Stimulated activated CD4-positive, alpha-beta T cell treated with anti-CD3 and anti-CD28 coated beads, Interleukin-15, amount 100 ng/mL, for 48 hours (primary cell): Measurements from ENCODE around the gene CHRNA4.
"Not testable (repeated sequence)": the region's sequence is repeated elsewhere in the genome, so short reads cannot be mapped to it uniquely, and the experiment has no call there.

Experiments used
- DNase-seq, 2 donors: peaks; one replicate each; pipeline ENCODE4 v3.0.0-alpha.2; 2020; ENCODE audit warnings: low read depth in 2 of 2

The CHRNA4 gene

DNA sequence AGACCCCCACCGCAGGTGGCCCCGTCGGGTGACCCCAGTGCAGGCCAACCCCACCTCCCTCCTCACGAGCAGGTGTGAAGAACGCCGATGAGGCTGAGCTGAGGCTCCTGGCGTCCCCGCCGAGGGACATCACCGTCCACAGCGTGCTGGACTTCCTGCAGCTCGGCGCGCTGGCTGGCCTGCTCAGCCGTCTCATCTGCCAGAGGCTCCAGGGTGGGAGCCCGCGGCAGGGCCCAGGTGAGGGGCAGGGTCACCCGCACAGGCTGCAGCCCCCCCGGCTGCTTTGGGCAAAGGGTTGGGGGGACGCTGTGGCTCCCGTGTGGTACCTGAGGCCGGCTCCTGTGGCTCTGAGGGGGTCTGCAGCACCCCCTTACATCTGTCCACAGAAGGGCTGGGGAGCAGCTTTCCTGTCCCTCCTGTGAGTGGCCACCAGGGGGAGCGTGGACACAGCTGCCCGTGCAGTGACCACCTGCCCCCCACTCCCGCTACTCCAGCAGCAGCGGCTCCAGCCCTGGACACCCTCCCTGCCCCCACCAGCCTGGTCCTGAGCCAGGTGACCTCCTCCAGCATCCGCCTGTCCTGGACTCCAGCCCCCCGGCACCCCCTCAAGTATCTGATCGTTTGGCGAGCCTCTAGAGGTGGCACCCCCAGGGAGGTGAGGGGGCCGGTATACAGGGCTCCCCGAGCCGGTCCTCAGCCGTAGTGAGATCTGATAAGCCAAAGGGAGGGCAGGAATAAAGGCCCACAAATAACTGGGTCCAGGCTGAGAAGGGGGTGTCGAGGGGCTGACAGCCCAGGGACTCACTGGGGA, 51.7 kb downstream of the CHRNA4 start:
- DNase-seq = peak in 1 of 2 donors; percentile 15

DNA sequence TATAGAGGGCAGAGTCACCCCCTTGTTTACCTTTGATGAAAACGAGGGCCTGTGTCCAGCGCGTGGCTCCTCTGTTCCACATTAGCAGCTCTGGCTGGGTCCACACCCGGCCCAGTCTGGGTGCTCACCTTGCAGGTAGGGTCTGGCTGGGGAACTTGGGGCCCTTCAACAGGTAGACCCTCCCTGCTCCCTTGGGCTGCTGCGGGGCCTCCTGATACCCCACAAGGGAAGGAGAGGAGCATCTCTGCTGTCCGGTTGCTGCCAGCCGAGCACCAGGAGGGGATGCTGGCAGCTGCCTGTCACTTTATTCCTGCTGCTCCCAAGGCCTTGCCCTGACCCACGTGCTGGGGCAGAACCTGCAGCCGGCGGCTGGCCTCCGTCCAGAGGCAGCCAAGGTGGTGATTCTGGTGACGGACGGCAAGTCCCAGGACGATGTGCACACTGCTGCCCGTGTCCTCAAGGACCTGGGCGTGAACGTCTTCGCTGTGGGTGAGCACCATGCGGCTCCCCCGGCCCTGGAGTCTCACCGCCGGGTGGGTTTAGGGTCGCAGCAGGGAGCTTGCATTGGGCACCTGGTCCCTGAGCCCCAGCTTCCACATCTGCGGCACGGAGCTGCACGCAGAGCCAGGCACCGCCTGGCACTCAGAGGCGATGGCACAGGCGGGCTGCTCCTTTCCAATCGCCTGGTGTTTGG, 52.8 kb downstream of the CHRNA4 start:
- no peak for DNase-seq

DNA sequence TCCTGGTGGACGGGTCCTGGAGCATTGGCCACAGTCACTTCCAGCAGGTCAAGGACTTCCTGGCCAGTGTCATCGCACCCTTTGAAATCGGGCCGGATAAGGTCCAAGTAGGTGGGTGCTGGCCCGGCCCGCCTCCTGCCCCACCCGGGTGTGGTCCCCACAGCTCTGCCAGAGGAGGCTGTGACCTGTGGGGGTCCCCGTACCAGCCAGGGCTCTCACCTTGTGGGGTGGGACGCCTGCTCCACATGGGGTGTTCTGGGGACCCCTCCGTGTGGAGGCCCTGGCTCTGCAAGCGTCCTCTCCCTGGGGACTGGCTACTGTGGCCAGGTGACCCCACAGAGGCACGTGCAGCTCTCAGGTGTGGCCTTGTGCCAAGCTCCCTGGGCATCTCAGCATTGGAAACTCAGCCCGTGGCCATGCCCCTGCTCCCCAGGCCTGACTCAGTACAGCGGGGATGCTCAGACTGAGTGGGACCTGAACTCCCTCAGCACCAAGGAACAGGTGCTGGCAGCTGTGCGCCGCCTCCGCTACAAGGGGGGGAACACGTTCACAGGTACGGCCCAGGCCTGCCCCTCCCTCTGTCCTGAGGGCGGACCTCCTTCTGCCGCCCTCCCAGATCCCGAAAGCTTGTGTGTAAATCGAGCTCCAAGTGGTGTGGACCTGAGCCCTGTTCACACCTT, 53.5 kb downstream of the CHRNA4 start:
- DNase-seq = no peak

DNA sequence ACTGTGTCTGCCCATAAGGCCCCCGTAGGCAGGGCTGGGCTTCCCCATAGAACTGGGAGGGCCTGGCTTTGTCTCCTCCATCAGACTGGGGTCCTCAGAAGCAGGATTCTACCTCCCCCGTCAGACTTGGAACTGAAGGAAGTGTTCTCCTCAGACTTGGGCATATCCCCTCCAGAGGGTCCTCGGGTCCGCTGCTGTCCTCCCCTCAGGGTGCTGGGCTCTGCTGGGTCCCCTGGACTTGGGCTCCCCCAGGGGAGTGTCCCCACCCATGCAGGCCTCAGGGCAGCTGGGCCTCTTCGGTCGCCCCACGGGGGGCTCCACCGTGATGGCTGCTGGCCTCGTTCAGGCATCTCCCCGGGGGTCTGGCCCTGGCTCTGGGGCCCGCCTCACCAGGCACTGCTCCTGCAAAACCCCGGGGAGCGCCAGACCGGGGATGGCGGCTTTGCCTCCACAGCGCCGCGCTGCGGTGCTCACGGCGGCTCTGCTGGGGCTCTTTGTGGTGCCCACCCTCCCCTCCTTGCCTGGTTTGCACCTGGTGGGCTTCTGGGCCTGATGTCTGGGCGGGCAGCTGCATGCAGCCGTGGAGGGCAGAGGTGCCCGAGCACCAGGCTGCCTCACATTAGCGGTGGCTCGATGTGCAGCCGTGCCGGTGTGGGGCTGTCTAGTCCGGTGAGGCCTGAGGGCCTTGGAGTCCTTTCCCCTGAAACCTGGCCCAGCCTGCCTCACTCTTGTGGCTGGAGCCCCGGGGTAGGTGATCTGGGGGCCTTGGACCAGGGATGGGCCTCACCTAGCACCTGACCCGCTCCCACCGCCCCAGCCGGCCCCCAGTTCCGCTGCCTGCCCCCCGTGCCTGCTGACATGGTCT, 54.2 kb downstream of the CHRNA4 start:
- no peak for DNase-seq

DNA sequence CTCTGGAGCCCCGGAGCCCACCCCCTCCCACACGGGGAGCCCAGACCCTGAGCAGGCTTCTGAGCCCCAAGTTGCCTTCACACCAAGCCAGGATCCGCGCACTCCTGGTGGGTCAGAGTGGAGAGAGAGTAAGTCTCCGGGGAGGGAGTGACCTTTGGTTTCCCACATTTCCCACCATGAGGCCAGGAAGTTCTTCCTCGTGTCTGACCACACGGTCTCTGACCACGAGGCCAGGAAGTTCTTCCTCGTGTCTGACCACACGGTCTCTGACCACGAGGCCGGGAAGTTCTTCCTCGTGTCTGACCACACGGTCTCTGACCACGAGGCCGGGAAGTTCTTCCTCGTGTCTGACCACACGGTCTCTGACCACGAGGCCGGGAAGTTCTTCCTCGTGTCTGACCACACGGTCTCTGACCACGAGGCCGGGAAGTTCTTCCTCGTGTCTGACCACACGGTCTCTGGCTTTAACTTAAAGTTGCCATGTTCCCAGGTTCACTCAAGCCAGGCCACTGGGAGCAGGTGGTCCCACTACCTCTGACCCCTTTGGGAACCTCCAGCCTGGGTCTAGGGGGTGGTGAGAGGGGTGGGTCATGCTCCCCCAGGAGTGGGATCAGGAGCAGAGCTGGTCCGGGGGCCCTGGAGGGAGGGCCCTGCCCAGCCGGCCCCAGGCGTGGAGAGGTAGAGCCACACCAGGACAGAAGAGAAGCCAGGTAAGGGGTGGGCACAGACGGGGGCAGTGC, 55.0 kb downstream of the CHRNA4 start:
- not testable (repeated sequence) for DNase-seq

DNA sequence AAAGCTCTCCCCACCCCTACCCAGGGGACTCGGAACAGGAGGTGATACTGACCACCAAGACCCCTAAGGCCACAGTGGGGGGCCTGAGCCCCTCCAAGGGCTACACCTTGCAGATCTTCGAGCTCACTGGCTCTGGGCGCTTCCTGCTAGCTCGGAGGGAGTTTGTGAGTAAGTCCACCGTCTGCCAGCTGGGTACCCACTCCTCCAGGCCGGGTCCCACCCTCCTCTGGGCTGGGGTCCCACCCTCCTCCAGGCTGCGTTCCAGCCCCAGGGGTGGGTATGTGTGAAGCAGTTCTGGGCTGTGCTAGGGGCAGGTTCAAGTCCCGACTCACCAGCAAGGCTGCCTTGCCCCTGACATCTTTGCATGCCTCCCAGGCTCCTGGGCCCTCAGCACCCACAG, 55.8 kb downstream of the CHRNA4 start:
- no peak for DNase-seq

DNA sequence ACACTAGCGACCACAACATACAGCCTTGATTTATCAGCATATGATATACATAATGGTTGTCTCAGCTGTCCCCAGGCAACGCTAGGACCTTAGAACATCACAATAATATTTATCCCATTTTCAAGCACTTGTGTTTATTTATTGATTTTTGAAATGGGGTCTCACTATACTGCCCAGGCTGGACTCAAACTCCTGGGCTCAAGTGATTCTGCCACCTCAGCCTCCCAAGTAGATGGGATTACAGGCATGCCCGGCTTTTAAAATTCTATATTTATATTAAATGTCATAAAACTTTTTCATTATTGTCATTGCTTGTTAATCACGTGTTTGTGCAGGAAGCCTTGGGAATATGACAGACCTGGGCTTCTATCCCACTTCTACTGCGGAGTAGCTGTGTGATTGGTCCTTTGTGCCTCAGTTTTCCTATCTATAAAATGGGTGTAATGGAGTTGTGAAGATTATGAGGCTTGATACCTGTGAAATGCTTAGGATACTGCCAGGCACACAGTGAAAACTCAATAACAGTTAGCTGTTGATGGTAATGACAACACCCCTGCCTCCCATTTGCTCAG, 58.0 kb downstream of the CHRNA4 start:
- no peak for DNase-seq

DNA sequence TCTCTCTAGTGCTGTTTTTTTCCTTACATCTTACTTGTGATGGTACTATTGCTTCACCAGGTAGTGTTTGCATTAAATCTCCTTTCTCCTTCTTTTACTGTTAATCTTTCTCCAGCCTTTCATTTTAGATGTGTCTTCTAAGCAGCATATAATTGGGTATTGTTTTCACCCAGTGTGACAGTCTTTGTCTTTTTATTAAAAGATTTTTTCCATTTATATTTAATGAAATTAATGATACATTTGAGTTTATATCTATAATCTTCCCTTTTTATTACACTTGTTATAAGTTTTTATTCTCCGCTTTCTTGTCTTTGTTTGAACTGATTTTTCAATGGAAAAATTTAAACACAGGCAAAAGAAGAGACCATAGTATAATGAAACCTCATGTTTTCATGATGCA, 59.5 kb downstream of the CHRNA4 start:
- DNase-seq = no peak

DNA sequence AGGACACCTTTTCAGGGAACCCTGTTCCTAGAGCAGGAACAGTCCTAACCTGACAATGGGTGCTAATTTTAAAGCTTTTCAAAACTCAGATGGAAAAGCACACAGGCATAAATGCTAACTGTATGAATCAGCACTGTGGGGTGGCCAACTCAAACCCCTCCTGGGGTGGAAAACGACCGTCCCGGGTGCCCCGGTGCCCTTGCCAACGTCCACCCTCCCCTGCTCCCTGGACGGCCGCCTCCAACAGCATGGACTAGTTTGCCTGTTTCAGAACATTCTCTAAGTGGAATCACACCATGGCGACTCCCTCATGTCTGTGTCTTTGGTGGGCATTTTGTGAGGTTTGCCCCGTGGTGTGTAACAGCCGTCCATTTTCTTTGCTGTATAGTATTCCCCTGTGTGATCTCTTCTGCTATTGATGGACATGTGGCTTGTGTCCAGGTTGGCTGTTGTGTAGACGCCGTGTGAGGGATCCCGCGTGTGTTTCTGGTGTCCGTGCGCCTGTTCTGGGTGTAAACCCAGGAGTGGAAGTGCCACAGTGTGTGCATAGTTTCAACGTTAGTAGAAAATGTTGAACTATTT, 62.3 kb downstream of the CHRNA4 start:
- no peak for DNase-seq

DNA sequence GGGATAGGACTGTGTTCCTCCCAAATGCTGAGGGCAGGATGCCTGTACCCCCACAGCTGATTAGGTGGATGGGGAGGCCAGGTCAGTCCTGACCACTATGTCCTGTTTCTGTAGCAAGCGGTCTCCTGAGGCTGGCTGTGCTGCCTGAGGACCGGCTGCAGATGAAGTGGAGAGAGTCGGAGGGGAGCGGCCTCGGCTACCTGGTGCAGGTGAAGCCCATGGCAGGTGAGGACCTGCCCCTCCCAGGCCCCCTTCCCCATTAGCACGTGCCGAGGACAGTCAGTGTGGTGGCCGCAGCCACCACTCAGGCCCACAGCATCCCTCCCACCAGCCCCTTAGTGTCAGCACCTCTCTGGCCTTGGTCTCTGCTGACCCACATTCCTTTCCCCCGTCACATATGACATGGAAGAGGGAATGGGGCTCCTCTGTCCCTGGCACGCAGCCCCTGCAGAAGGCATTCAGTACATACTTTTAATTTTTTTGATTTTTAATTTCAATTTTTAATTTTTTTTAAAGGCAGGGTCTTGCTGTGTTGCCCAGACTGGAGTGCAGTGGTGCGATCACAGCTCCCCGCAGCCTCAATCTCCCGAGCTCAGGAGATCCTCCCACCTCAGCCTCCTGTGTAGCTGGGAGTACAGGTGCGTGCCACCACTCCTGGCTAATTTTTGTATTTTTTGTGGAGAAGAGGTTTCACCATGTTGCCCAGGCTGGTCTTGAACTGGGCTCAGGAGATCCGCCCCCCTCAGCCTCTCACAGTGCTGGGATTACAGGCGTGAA, 63.2 kb downstream of the CHRNA4 start:
- no peak for DNase-seq

DNA sequence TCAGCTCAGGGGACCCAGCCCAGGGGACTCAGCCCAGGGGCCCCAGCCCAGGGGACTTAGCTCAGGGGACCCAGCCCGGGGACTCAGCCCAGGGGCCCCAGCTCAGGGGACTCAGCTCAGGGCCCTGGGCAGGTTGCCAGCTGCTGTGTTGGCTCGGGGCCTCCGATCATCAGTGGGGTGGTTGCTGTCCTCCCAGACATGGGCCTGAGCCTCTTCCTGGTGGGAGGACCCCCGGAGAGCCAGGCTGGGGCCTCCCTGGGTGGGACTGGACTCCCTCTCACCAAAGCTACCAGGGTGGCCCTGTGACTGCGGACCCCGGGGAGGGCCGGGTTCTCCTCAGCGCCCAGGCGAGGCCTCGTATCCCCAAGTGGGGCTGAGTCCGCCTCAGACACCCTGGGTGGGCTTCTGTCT, 63.8 kb downstream of the CHRNA4 start:
- DNase-seq = no peak

DNA sequence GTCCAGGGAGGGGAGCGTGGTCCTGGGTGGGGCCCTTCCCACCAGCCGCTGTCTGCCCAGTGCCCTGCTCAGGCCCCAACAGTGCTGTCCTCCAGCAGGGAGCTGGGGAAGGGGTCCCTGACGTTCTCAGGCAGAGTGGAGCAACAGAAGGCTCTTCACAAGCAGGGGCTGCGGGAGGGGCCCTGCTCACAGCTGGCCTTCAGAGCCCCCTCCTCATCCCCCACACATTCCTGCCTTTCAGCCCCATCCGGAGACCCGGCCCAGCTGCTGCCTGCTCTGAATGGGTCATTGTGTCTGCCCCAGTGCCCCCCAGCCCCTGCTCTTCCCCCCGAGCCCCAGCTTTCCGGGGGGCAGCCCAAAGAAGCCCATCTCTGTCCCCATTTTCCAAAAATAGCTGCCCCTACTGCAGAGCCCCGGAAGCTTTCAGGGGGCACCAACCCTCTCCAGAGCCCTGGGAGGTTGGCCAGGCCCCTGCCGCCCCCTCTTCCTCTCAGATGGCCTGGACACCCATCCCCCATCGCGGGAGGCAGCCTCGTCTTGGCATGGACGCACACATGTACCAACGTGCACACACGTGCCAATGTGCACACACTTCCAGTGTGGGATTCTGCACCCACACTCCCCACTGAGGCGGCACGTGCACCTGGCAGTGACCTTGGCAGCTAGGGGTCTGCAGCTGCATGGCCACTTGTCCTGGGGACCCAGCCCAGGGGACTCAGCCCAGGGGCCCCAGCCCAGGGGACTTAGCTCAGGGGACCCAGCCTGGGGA, 64.4 kb downstream of the CHRNA4 start:
- no peak for DNase-seq

DNA sequence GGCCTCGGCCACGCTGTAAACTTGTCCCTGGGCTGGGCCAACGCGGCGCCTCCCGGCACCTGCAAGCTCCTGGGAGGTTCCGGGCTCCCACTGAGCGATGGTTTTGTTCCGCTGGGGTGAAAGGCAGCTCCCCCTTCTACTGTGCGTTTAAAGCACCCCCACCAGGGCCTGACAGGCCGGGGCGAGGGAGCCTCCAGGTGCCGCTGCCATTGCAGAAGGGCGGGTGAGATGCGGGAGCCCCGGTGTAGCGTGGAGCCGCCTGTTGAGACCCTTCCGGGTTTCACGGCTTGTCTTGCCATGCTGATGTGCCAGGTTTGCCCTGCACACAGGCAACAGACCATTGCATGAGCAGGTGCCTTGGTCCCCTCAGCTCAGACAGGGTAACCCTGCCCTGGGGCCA, 65.3 kb downstream of the CHRNA4 start:
- no peak for DNase-seq

DNA sequence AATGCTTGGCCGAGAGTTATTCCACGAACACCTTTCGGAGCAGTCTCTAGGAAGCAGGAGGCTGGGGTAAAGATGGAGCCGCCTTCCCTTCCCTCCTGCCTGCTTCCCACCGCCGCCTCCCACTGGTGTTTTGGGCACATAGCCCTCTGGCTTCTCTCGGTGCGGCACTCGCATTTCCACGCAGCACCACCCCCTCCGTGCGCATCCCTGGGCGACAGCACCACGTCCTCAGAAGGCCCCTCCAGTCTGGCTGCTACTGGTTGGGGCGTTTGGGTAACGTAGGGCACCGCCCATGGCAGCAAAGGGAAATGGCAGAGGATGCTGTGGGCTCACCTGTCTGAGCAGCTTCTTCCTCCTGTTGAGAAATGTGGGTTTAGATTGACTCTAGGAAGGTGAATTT, 65.7 kb downstream of the CHRNA4 start:
- no peak for DNase-seq

DNA sequence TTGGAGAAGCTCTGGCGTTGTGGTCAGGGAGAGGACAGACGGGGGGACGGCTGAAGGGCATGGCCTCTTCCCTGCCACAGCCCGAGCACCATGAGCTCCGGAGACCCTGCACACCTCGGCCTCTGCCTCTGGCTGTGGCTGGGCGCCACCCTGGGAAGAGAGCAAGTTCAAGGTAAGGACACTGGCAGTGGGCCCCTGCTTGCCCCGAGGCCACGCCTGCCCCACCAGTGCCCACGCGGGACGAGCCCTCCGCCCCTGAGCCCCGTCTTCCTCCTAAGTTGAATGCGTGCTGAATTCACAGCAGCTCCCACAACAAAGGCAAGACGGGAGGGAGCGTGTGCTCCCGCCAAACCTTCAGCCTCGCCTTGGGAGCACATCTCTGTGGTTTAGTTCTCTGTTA, 66.1 kb downstream of the CHRNA4 start:
- no peak for DNase-seq

DNA sequence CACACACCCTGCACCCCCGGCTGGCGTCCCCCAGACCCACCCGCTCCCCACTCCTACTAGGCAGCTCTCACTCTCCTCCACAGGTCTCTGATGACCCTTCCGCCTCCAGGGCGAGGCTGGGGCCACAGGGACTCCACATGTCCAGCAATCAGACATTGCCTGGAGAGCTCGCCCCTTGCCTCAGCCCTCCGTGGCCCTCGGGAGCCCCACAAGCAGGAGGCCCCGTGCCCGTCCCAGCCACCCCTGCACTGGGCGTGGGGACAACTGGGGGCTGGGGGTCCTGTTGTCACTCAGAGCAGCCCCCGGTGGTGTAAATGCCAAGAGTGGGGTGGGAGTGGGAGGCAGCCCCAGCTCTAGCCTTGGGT, 66.6 kb downstream of the CHRNA4 start:
- no peak for DNase-seq

DNA sequence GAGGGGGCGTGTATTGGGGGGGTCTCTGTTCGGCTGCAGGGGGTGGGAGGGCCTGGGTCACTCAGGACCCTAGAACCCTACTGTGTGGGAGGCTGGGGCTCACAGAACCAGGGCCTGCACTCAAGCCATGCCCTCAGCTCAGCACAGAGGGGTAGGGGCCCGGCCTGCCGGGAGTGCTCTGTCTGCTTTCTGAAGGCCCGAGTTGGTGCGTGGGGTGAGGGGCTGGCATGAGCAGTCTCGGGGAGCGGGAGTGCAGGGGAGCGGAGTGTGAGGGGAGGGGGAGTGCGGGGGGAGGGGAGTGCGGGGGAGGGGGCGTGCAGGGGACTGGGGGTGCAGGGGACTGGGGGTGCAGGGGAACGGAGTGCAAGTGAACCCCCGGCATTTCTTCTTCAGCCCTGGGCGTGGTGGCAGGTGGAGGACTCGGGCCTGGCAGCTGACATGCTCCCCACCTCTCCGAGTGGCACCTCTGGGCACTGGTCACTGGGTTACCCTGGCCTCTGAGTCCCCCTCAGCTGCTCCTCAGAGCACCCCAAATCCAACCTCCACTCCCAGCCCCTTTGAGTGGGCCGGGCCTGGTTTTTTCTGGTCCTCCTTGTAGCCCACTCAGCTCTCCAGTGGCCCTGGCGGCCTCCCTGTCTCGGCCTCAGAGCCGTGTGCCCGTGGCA, 67.1 kb downstream of the CHRNA4 start:
- DNase-seq = no peak

DNA sequence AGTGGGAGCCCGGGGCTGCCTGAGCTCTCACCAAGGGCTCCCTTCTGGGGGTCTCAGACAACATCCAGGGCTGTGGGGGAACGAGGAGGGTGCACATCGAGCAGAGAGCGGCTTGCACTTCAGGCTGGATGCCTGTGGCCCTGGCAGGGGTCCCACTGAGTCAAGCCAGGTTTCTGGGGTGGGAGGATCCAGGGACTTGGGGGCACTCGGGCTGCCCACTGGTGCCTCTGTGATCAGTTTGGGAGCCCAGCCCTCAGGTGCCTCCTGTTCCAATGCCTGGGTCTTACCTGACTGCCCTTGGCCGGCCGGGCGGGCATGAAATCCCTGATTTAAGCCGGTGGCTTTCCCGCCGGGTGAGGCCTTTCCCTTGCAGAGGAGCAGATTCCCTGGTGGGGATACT, 67.7 kb downstream of the CHRNA4 start:
- DNase-seq = no peak
